RPMI8226 (cell line): ENCODE results near the gene CSTF1.
A peak's percentile ranks its signal among the peaks of the same experiment; 100 is the strongest.

Experiments used
- DNase-seq: peaks from one replicate; pipeline ENCODE4 v3.0.0-alpha.2; 2015

The CSTF1 gene

GRCh38 chr20:56430957-56431356, 38.5 kb downstream of the CSTF1 start:
- DNase-seq = no peak

DNA sequence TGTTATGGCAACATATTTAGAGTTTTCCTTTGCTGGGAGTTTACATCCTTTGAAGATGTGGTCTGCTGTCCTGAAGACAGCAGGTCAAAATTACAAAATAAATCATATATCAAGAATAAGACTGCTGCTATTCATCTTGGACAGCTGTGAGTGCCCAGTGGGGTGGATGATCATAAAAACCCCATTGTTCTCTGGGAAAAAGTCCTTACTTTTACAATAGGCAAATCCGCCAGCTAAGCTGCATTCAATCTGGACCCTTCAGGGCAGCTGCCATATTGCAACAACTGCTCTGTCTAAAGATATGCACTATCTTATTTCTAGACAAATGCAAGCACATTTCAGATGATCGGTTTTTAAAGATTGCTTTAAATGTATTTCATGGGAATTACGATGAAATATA, 39.0 kb downstream of the CSTF1 start:
- DNase-seq = no peak

- DNase-seq = no peak
These were observed 40.9 kb downstream of the CSTF1 start for GRCh38 chr20:56433221-56433879.

DNA sequence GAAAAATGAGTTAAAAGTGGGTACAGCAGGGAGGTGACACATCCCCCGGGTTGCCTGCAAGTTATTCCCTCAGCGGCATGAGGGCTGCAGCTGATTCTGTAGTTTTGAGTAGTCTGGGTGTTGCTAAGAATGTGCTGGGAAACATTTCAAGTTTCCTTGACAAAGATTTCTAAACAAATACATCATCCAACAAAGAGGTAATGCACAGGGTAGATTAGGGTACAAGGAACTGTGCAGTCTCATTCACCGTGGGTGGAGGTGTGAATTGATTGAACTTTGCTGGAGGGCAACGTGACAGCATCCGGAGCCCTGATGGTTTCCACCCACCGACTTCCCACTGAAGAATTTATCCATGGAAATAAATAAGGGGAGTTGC, 41.4 kb downstream of the CSTF1 start:
- no peak for DNase-seq

GRCh38 chr20:56437196-56437960, 44.9 kb downstream of the CSTF1 start:
- DNase-seq = no peak

DNA sequence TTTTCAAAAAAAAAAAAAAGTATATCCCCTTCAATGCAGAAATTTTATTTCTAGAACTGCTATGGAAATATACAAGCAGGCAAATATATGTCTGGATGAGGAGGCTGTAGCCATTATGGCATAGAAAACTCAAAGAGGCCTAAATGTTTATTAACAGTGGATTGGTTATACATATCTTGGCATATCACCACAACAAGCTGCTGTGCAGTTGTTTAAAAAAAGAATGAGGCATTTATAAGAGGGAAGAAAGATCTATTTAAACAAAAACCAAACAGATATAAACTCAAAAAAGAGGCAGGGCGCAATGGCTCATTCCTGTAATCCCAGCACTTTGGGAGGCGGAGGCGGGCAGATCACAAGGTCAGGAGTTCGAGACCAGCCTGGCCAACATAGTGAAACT, 45.8 kb downstream of the CSTF1 start:
- DNase-seq = no peak

GRCh38 chr20:56439771-56440291, 47.4 kb downstream of the CSTF1 start:
- DNase-seq = no peak

GRCh38 chr20:56440346-56441007, 48.0 kb downstream of the CSTF1 start:
- DNase-seq = no peak

DNA sequence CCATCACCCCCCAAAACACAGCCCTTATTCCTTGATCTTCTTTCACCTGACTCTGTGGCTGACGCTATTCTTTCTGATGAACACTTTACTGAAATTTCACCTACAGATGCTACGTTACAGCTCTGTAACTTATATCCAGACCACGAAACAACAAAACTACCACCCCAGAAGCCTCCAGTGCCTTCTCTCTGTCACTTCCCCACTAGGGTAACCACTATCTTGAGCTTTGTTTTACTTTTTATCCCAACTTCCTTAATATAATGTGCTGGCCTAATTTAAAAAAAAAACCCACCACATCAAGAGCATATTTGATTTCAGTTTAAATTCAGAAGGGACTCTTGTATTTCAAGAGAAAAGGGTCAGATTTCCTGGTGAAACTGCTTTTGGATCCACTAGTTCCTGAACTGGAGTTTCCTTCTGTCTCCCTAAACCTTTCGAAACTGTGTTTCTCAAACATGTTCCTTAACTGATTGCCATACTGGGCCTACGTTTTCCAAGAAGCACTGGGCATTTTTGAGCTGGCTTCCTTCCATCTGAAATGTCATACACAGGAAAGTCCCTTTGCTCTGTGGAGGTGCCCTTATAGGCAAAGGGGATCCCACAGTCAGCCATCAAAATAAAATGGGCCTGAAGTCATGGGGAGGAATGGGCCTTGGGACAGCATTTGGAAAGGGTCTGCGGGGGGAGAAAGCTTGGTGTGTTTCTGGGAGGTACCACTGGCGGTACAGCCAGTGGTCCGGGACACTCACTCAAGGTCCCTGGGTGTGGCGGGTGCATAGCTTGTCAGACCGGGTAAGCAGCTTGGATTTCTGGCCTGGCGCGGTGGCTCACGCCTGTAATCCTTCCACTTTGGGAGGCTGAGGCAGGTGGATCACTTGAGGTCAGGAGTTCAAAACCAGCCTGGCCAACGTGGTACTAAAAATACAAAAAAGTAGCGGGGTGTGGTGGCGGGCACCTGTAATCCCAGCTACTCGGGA, 50.2 kb downstream of the CSTF1 start:
- DNase-seq = no peak

GRCh38 chr20:56443654-56444540, 51.5 kb downstream of the CSTF1 start:
- no peak for DNase-seq

DNA sequence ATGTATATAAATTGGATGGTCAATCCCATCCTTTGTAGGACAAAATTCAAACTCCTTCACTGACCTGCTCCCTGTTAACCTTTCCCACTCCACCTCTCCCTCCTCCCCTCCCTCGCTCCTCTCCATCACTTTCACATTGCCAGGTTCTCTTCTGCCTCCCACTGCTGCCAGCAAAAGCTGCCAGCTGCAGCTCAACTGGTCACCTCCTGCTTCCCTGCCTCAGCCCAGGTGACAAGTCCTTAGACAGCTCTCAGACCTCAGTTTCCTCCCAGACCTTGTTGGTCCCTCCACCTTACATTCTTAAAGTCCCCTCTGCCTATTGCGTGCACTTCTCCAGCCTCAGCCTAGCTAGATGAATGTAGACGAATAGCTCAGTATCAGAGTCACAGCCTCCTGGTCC, 52.7 kb downstream of the CSTF1 start:
- DNase-seq = no peak

DNA sequence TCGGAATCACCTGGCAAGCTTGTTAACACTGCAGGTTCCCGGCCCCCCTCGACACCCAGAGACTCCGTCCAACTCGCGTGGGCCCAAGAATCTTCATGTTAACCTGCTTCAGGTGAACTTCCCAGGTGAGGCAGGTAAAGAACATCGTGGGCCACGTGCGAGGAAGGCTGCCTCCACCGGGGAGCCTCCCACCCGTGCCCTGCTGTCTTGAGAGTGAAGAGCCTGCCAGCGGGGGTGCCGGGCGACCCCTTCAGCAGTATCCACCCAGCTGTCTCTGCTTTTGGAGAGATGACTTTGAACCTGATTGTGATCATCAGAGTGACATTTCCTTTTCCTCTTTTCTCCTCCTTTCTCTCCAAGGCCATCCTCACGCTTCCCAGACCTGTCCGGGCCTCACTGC, 53.1 kb downstream of the CSTF1 start:
- DNase-seq = no peak

- no peak for DNase-seq
These were observed 54.8 kb downstream of the CSTF1 start for GRCh38 chr20:56447227-56447626.

GRCh38 chr20:56449459-56449858, 57.0 kb downstream of the CSTF1 start:
- DNase-seq = no peak

GRCh38 chr20:56451056-56451765, 58.8 kb downstream of the CSTF1 start:
- no peak for DNase-seq

DNA sequence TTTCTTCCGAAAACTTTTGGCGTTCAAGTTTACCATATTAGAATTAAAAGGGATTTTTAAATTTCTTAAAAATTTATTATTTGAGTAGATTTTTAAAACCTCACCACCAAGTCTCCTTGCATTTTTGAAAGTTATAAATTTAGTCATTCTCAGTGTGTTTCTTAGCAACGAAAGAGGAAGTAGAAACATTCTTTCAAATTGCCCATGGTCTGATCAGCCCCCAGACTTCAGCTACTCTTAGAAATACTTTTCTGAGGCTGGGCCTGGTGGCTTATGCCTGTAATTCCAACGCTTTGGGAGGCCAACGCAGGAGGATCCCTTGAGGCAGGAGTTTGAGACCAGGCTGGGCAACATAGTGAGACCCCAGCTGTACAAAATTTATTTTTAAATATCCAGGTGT, 60.9 kb downstream of the CSTF1 start:
- peak; percentile 8 for DNase-seq

- no peak for DNase-seq
These were observed 62.3 kb downstream of the CSTF1 start for GRCh38 chr20:56454754-56455153.
